Prostate gland (tissue), 2 donors: ENCODE data around the gene CRYZL1. TPM values are rescaled to one million over a fixed set of nuclear protein-coding genes. Genes with fewer than 3 reads are reported as not detected.

Experiments used
- DNase-seq: peaks from one replicate; pipeline ENCODE4 v3.0.0-alpha.2; 2019; ENCODE audit warnings: low spot score
- H3K27ac ChIP-seq, 2 donors: fragments of 200-600 bp; sonication (generic); 2 replicates each; pipeline ENCODE4 v1.5.1; 2017 to 2019
- H3K27me3 ChIP-seq: fragments of 200-600 bp; sonication (generic); replicated peaks from 2 replicates; pipeline ENCODE4 v1.5.1; 2019; ENCODE audit not compliant: insufficient read depth
- H3K36me3 ChIP-seq, 2 donors: fragments of 200-600 bp; sonication (generic); 1 replicate in 1 of 2; 2 replicates in 1 of 2; pipeline versions ENCODE4 v1.5.1 to v1.8.1; 2017 to 2019
- H3K4me1 ChIP-seq: fragments of 200-600 bp; sonication (generic); replicated peaks from 2 replicates; pipeline ENCODE4 v1.5.1; 2019
- H3K4me3 ChIP-seq, 2 donors: fragments of 200-600 bp; sonication (generic); 2 replicates each; pipeline ENCODE4 v1.5.1; 2017 to 2019
- H3K9me3 ChIP-seq: fragments of 200-600 bp; sonication (generic); 2 replicates; pipeline ENCODE4 v1.5.1; 2017
- POLR2A ChIP-seq: fragments of 450-650 bp; IDR thresholded peaks from one replicate; pipeline ENCODE4 v1.6.1; 2016; ENCODE audit warnings: antibody characterized with exemption, mild to moderate bottlenecking
- POLR2AphosphoS5 ChIP-seq: sonication (generic); formaldehyde crosslinking; IDR thresholded peaks from one replicate; pipeline ENCODE4 v1.6.1; 2017; ENCODE audit warnings: antibody characterized with exemption
- WGBS: methylation state at CpG from one replicate; pipeline ENCODE4 v1.1.5; 2018; 5-methylcytosine and 5-hydroxymethylcytosine counted together
- intact Hi-C: fragments of 100-400 bp; cut with DNase I; formaldehyde crosslinking; loops from one replicate; pipeline ENCODE4 v1.14.2; 2022
- total RNA-seq, 2 donors: library from RNA; depleted of rRNA; stranded (reverse); fragments of >200 nt; gene quantifications; one replicate each; pipeline ENCODE4 v1.1.0, GENCODE V29; 2016
- TF ChIP-seq, protein P1 (sequence below), 4 experiments: fragments of 200-600 bp in 2 of 4; fragments of 450-650 bp in 2 of 4; sonication (generic) in 2 of 4; IDR thresholded peaks; 1 replicate in 3 of 4; 2 replicates in 1 of 4; pipeline ENCODE4 v1.5.1; 2016 to 2019; ENCODE audit warnings: antibody characterized with exemption in 4 of 4, mild to moderate bottlenecking in 2 of 4, moderate library complexity in 2 of 4

The CRYZL1 gene
- total RNA-seq, 2 donors from 2014 or later, result 22.3 to 28.9 TPM

DNA sequence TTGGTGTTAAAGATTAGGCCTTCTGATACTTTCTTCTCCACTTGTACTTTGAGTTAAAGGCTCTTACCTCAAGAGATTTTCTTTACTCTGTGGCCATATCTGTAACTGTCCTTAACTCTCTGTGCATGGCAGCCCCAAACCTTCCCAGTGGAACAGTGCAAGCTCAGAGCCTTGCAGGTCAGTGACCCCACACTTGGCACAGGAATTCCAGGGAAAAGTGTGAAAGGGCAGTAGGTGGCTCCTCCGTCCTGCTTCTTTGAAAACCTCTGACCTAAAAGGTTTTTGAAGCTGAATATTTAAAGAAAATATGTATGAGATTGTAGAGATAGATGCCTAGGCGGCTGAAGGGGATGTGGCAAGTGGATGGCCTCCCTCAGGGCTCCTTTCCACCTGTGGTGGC, 27.1 kb upstream of the CRYZL1 start:
- Histone ChIP-seq H3K36me3 (no peaks in the 10 kb centered on the region), H3K4me3 (no peak overlapping the region), H3K9me3 (no peaks in the 10 kb centered on the region), H3K4me1 (no peaks in the 10 kb centered on the region), H3K27me3 (no peaks in the 10 kb centered on the region), H3K27ac (no peak overlapping the region)
- DNase-seq, result no peak
- TF ChIP-seq POLR2AphosphoS5 (no peak), POLR2A (no peak)
- TF ChIP-seq, protein P1, sequence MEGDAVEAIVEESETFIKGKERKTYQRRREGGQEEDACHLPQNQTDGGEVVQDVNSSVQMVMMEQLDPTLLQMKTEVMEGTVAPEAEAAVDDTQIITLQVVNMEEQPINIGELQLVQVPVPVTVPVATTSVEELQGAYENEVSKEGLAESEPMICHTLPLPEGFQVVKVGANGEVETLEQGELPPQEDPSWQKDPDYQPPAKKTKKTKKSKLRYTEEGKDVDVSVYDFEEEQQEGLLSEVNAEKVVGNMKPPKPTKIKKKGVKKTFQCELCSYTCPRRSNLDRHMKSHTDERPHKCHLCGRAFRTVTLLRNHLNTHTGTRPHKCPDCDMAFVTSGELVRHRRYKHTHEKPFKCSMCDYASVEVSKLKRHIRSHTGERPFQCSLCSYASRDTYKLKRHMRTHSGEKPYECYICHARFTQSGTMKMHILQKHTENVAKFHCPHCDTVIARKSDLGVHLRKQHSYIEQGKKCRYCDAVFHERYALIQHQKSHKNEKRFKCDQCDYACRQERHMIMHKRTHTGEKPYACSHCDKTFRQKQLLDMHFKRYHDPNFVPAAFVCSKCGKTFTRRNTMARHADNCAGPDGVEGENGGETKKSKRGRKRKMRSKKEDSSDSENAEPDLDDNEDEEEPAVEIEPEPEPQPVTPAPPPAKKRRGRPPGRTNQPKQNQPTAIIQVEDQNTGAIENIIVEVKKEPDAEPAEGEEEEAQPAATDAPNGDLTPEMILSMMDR (IDR thresholded peaks at IDR 0.05), result no peak
- intact Hi-C loops, result no loop called here
- WGBS, result 96% methylated on average over 2 of the region's 2 CpGs

DNA sequence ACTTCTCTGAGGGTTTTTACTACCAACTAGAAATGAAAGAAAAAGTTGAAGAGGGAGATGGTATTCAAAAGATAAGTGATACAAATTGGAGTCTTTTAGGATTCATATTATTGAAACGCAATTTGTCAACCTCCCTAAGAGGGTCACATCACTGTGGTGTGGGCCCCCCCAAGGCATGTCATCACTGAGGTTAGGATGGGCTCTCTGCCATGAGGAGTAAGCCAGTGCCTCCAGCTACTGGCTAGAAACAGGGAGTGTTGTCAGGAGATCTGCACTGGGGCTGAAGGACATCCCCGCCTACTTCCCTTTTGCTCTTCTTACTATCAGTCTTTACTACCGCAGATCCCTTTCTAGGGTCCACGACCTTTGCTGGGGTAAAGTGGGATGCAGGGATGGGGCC, 26.6 kb upstream of the CRYZL1 start:
- TF ChIP-seq, protein P1 (IDR thresholded peaks at IDR 0.05), result no peak
- no peak for TF ChIP-seq POLR2AphosphoS5
- no peak for TF ChIP-seq POLR2A
- Histone ChIP-seq H3K27me3 (no peaks in the 10 kb centered on the region), H3K36me3 (no peaks in the 10 kb centered on the region), H3K27ac (no peak overlapping the region), H3K4me1 (no peaks in the 10 kb centered on the region), H3K9me3 (no peaks in the 10 kb centered on the region), H3K4me3 (no peak overlapping the region)
- 52% methylated on average over 4 of the region's 4 CpGs for WGBS
- intact Hi-C loops, result no loop called here
- no peak for DNase-seq

DNA sequence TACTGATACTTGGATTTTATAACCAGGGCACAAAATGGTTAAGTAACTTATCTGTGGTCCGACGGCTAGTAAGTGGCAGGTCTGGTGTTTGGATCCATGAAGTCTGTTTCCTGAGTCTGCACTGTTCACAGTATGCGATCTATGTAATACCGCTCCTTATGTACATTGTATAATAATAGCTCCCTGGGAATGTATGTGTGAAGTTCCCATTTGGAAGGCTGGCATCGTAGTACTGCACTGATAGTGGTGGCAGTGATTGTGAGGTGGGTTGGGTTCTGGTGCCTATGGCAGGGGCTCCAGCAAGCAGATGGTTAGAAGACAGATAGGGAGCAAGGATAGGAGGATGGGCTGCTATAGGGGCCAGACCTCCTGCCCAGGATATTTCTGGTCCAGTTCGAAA, 26.1 kb upstream of the CRYZL1 start:
- Histone ChIP-seq H3K4me1 (no peaks in the 10 kb centered on the region), H3K27ac (no peak overlapping the region), H3K9me3 (no peaks in the 10 kb centered on the region), H3K4me3 (no peak overlapping the region), H3K27me3 (no peaks in the 10 kb centered on the region), H3K36me3 (no peaks in the 10 kb centered on the region)
- no peak for DNase-seq
- TF ChIP-seq, protein P1 (IDR thresholded peaks at IDR 0.05), result no peak
- TF ChIP-seq POLR2AphosphoS5, result no peak
- TF ChIP-seq POLR2A, result no peak
- WGBS, result 85% methylated on average over 6 of the region's 6 CpGs
- intact Hi-C loops, result no loop called here

DNA sequence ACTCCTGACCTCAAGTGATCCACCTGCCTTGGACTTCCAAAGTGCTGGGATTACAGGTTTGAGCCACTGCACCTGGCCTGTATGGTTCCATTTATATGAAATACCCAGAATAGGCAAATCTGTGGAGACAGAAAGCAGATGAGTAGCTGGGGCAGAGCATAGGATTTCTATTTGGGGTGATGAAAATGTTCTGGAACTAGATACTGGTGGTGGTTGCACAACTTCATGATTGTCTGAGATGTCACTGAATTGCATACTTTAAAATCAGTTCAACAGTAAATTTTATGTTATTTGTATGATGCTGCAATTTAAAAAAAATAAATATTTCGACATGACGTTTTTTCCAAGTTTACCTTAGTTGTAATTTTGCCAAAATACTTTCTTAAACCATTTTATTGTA, 24.6 kb upstream of the CRYZL1 start:
- TF ChIP-seq POLR2A, result no peak
- TF ChIP-seq, protein P1 (IDR thresholded peaks at IDR 0.05), result no peak
- no peak for TF ChIP-seq POLR2AphosphoS5
- no peak for DNase-seq
- H3K4me1 ChIP-seq, result no peaks in the 10 kb centered on the region

DNA sequence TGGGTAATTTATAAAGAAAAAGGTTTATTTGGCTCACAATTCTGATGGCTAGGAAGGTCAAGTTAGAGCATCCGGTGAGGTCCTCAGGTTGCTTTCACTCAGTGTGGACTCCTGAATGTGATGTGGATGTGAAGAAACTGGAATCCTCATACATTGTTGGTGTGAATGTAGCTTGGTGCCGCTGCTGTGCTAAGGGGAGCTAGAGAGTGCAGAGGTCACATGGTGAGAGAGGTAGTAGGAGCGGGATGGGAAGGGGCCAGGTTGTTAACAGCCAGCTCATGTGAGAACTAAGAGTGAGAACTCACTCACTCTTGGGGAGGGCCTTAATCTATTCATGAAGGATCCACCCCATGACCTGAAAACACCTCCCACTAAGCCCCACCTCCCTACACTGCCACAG, 22.6 kb upstream of the CRYZL1 start:
- H3K27ac ChIP-seq, result no peak overlapping the region
- TF ChIP-seq POLR2AphosphoS5 (no peak), POLR2A (no peak)
- TF ChIP-seq, protein P1 (IDR thresholded peaks at IDR 0.05), result no peak
- no peak overlapping the region for H3K4me3 ChIP-seq
- no peaks in the 10 kb centered on the region for H3K27me3 ChIP-seq
- H3K36me3 ChIP-seq, result no peaks in the 10 kb centered on the region
- WGBS, result 98% methylated on average over 3 of the region's 3 CpGs
- intact Hi-C loops, result no loop called here
- no peaks in the 10 kb centered on the region for H3K9me3 ChIP-seq
- DNase-seq, result no peak
- no peaks in the 10 kb centered on the region for H3K4me1 ChIP-seq

More for the DNA sequence above, 24.6 kb upstream of the CRYZL1 start:
- intact Hi-C loops, result no loop called here
- no peak overlapping the region for H3K27ac ChIP-seq
- H3K36me3 ChIP-seq, result no peaks in the 10 kb centered on the region
- H3K27me3 ChIP-seq, result no peaks in the 10 kb centered on the region
- no peaks in the 10 kb centered on the region for H3K9me3 ChIP-seq
- H3K4me3 ChIP-seq, result no peak overlapping the region
- 68% methylated on average over 2 of the region's 2 CpGs for WGBS
